Non-pigmented ciliary epithelial cell (primary cell): Measurements from ENCODE around the gene RERE.

Experiments
- DNase-seq: peaks from one replicate; pipeline ENCODE4 v3.0.0-alpha.2; 2010; ENCODE audit warnings: low read depth

Gene RERE

DNA sequence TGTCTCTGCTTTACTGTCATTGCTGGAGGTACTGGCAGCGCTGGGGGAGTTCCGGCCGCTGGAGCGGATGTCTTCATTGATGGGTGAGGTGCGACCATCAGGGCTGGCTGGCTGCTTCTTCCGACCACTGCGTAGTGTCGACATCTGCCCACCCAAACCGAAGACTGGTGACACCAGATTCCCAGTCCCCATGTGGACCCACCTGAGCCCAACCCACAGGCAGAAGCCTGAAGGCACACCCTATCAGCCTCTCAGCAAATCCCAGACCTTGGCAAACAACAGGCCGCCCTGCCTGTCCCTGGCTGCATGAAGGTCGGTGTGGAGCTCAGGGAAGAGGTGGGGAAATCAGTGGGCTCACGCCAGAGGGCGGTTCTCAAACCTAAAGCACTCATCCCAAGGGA, 454.7 kb downstream of the RERE start:
- DNase-seq: no peak

- DNase-seq: no peak
Measured at GRCh38 chr1:8361198-8361849, 456.1 kb downstream of the RERE start.

- no peak for DNase-seq
Measured at GRCh38 chr1:8360493-8361197, 456.8 kb downstream of the RERE start.

GRCh38 chr1:8359617-8360481, 457.6 kb downstream of the RERE start:
- DNase-seq: no peak

DNA sequence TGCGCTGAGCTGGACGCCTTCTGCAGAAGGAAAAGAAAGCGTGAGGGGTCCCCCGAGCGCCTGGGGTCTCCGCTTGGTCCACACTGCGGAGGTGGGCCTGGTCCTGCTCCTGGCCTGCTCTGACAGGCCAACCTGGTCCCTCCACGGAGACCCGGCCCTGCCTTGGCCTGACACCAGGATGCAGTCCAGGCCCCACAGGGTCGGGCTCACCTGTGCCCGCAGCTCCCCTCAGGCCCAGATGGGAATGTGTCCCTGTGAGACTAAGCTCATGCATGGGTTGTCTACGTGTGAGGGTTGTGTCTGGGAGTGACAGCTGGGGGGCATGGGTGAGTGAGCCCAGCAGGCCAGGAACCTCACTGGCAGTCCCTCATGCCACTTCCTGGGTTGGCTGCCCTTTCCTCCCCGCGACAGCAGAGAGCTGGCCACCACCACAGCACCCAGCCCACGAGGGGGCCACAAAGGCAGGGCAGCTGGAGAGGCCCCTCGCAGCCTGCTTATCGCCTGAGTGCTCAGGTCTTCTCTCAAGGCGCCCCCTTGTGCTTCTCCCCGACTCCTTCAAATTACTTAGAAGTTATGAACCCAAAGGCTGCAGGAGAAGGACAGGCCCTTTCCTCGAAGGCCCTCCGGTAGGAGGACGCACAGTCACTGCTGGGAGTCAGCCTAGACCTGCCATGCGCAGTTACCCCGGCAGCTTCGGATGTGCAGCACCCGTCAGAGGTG, 458.4 kb downstream of the RERE start:
- no peak for DNase-seq

- DNase-seq: no peak
Measured at GRCh38 chr1:8358241-8358896, 459.1 kb downstream of the RERE start.

GRCh38 chr1:8357329-8358101, 459.9 kb downstream of the RERE start:
- DNase-seq: no peak

DNA sequence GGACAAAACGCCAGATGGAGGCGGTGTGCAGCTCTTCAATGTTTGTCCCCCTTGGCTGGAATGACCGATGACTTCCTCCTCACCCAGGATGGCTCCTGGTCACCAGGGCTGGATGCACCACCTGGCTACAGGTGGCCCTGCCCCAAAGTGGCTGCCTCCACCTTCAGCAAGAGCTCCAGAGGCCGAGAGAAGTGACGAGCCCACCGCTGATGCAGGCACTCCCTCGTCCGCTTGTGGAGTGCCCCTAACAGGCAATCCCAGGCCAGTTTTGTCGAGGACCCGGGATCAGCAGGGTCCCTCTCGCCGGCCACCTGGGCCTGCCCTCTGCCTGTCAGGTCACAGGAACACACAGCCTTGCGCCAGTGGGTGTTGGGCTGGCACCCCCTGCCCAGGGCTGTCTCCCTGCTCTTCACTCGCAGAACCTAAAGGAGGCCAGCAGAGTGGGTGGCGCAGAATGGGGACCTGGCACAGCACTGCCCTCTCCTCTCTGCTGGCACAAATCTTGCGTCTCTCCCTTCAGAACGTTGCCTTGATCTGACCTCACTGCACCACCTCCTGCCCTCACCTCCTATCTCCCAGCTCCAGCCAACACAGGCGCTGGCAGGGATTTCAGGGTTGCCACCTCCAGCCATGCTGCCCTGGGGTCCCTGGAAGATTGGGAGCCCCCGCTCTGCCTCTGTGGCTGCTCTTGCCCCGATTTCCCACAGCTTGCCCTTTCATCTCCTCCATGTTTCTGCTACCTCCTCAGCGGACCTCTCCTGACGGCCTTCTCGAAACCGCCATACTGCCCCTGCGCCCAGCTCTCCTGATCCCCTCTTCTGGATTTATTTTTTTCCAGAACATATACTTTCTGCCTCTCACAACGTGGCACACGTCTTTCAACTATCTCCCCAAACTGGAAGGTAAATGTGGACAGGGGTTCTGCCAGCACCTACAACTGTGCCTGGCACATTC, 460.9 kb downstream of the RERE start:
- no peak for DNase-seq

DNA sequence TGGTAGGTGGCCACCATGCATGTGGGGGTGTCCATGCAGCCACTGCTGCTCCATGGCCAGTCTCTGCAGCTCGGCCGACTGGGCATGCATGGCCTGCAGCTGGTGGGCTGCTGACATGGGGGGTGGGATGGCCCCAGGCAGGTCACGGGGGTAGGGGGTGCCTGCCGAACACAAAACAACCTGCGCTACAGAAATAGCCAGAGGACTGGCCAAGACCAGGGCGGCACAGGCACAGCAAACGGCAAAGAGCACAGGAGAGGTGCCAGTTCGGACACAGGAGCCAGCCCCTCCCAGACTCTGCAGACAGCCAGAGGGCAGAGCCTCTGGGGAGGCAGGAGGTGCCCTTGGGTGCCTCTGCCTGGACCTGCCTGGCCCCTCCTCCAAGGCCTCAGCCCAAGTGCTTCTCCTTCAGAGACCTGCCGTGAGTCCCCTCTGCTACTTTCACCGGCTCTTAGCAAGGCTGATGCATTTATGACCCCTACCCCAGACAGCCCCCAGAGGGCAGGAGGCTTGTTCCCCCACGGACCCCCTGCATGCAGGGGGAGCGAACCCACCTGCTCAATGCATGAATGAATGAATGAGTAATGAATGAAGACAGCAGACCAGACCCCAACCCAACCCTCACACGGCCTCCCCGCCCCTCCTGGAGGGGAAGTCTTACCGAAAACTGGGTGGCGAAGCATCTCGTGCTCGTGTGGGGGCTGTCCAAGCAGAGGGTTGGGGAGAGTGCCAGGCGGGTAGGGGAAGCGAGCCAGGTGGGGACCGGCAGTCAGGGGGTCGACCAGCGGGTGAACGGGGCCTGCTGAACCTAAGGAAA, 461.8 kb downstream of the RERE start:
- no peak for DNase-seq

DNA sequence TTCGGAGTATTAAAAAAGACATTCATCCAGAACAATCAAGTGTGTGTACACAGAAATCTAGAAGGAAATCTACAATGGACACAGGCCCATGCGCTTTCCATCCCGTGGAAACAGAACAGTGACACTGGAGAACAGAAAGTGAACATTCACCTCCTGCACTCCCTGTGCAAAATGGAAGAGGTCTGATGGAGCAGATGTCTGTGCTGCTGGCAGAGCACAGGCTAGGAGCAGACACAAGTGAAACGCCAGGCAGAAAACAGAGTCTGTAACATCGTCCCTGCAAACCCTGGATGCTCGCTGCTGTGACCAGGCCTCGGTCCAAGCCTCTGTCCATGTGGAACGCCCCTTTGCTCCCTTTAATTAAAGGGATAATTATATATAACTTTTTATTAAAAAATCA, 463.4 kb downstream of the RERE start:
- DNase-seq: no peak

GRCh38 chr1:8352886-8353785, 464.3 kb downstream of the RERE start:
- DNase-seq: no peak

- DNase-seq: no peak
Measured at GRCh38 chr1:8352471-8352845, 465.0 kb downstream of the RERE start.

DNA sequence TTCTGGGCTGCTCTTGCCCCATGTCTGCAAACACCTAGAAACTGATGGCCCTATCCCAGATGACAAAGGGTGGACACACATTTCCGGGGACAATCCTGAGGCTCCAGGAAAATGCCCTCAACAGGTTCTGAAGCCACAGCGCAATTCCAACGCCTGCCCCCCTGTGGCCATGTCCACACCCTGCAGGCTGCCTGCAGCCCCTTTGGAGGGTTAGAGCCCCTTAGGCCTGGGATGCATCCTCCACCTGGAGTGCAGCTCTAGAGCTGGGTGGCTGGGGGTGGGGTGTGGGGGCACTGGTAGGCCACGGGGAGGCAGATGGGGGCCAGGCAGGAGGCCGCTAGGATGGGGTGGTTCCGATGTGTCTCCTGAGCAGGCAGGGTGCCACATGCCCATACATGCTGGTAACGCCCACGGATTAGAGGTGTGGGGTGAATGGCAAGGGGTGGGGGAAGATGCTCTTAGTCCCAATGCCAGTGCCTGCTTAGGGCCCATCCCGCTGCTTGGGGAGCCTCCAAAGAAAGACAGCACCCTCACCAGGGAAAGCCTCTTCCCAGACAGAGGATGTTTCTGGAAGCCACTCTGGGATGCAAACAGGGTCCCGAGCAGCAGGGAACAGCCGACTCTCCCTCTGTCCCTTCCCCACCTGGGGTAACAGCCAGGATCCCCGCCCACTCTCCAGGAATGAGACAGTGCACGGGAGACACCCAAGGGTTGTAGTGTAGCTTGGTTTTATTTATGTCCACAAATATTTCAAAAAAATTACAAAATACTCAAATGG, 465.6 kb downstream of the RERE start:
- DNase-seq: no peak

DNA sequence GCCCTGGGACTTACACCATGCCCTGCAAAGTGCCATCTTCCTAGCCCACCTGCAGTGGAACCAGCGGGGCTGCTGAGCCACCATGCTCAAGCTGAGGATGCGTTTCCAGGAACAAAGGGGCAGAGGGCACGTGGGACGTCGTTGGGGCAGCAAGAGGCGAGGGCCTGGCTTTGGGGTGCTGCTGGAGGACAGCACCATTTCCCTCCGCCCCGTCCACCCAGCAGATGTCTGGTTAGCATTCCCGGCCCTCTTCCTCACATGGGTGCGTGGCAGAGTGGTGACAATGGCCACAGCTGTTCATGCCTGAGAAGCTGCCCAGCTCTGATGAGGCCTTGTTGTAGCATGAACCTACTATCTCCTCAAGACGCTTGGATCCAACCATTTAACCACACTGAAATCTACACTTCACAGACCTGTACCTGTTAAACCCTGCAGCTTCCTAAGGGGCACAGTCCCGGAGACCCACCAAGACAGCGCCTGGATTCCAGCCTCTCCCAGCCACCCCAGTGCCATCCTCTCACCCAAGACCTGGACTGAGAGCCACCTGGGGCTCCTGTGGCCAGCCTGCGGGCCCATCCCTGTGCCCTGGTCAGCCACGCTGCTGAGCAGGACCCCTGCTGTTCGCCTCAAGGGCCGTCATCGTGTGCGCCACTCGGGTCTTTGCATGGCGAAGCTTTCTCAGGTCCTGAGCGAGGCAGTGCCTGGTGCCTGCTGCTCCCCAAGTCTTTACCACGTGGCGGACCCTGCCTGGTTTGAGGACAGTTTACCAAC, 466.3 kb downstream of the RERE start:
- no peak for DNase-seq

DNA sequence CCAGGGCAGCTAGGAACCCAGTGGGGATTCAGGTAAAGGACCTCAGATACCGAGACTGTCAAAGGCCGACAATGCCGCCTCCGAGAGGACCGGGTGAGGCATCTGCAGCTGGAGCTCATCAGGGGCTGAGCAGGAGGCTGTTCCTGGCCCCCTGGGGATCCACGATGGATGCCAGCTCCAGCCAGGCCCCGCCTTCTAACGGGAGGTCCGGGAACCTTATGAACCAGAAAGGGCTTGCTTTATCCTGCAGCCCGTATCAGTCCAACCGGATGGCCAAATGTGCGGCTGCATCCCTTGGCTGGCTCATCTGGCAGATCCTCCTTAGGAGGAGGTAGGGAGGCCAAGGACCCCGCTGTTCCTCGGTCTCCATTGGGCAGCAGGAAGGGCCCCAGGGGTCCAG, 467.5 kb downstream of the RERE start:
- no peak for DNase-seq

DNA sequence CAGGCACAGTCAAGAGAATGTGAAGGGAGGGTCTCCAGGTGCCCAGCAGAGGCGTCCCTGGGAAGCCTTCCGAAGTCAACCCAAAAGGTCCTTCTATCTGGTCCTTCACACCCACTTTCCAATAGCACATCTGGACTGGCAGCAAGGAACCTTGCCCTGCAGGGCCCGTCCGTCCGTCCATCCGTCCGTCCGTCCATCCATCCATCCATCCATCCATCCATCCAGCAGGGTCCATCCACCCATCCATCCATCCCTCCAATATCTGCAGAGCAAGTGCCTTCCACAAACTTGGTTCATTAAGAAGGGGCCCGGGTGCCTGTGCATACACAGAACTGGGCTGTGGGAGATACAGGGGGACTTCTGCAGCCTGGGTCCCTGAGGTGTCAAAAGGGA, 468.0 kb downstream of the RERE start:
- no peak for DNase-seq
